Neural crest cell (in vitro differentiated cells): ENCODE data around the gene KRTAP5-6. TPM values are rescaled to one million over a fixed set of nuclear protein-coding genes. Genes with fewer than 3 reads are reported as not detected.

Source experiments
- DNase-seq: peaks from one replicate; pipeline ENCODE4 v3.0.0; 2021; ENCODE audit warnings: low read depth, mixed read lengths, low spot score
- H3K27ac Mint-ChIP-seq: one replicate; pipeline ENCODE4 v1.8.0; 2021; ENCODE audit warnings: mild to moderate bottlenecking, mixed read lengths; ENCODE audit not compliant: unreplicated experiment
- H3K27me3 Mint-ChIP-seq: 2 replicates; pipeline ENCODE4 v1.8.0; 2021; ENCODE audit warnings: low read depth, mild to moderate bottlenecking, mixed read lengths
- H3K36me3 Mint-ChIP-seq: 2 replicates; pipeline ENCODE4 v1.8.0; 2021; ENCODE audit warnings: low read depth, mild to moderate bottlenecking, mixed read lengths
- H3K4me1 Mint-ChIP-seq: 2 replicates; pipeline ENCODE4 v1.8.0; 2021; ENCODE audit warnings: mixed read lengths
- H3K4me3 Mint-ChIP-seq: one replicate; pipeline ENCODE4 v1.8.0; 2021; ENCODE audit warnings: mild to moderate bottlenecking, mixed read lengths
- H3K9me3 Mint-ChIP-seq: 2 replicates; pipeline ENCODE4 v1.8.0; 2021; ENCODE audit warnings: mixed read lengths
- CTCF ChIP-seq: fragments of 200-600 bp; sonication (generic); conservative IDR thresholded peaks from 2 replicates; pipeline ENCODE4 v1.5.0; 2021; ENCODE audit warnings: antibody characterized with exemption, mild to moderate bottlenecking
- total RNA-seq: library from RNA; stranded (reverse); gene quantifications from 2 replicates; pipeline ENCODE4 v1.2.1, GENCODE V29; 2021

KRTAP5-6 gene
- total RNA-seq, 1 donor from 2014 or later = not detected

- H3K27ac Mint-ChIP-seq = no peak overlapping the region
Measured at GRCh38 chr11:1672613-1673350, 24.2 kb upstream of the KRTAP5-6 start.

GRCh38 chr11:1673446-1674172 is 23.4 kb upstream of the KRTAP5-6 start:
- no peak overlapping the region for H3K27ac Mint-ChIP-seq
- H3K9me3 Mint-ChIP-seq = no peaks in the 10 kb centered on the region
- peaks cover 38% of the 10 kb centered on the region for H3K27me3 Mint-ChIP-seq
- no peak for TF ChIP-seq CTCF
- H3K4me3 Mint-ChIP-seq = no peak overlapping the region
- no peaks in the 10 kb centered on the region for H3K36me3 Mint-ChIP-seq
- H3K4me1 Mint-ChIP-seq = peaks cover 10% of the 10 kb centered on the region
- no peak for DNase-seq

More at GRCh38 chr11:1672613-1673350, 24.2 kb upstream of the KRTAP5-6 start:
- no peak for TF ChIP-seq CTCF
- H3K4me3 Mint-ChIP-seq = no peak overlapping the region
- peaks cover 16% of the 10 kb centered on the region for H3K4me1 Mint-ChIP-seq
- no peak for DNase-seq
- no peaks in the 10 kb centered on the region for H3K9me3 Mint-ChIP-seq
- no peaks in the 10 kb centered on the region for H3K36me3 Mint-ChIP-seq
- peaks cover 38% of the 10 kb centered on the region for H3K27me3 Mint-ChIP-seq

GRCh38 chr11:1674173-1675131 is 22.5 kb upstream of the KRTAP5-6 start:
- H3K4me3 Mint-ChIP-seq = no peak overlapping the region
- no peak overlapping the region for H3K27ac Mint-ChIP-seq
- H3K36me3 Mint-ChIP-seq = no peaks in the 10 kb centered on the region
- no peaks in the 10 kb centered on the region for H3K9me3 Mint-ChIP-seq
- peaks cover 34% of the 10 kb centered on the region for H3K27me3 Mint-ChIP-seq
- TF ChIP-seq CTCF = no peak
- H3K4me1 Mint-ChIP-seq = peaks cover 10% of the 10 kb centered on the region
- DNase-seq = no peak

- Mint-ChIP-seq H3K4me3 (no peak overlapping the region), H3K36me3 (no peaks in the 10 kb centered on the region), H3K27ac (no peak overlapping the region), H3K4me1 (peaks cover 10% of the 10 kb centered on the region), H3K27me3 (peaks cover 31% of the 10 kb centered on the region), H3K9me3 (no peaks in the 10 kb centered on the region)
- no peak for DNase-seq
- no peak for TF ChIP-seq CTCF
Measured at GRCh38 chr11:1675536-1676228, 21.3 kb upstream of the KRTAP5-6 start.

GRCh38 chr11:1676229-1676740 is 20.7 kb upstream of the KRTAP5-6 start:
- peaks cover 10% of the 10 kb centered on the region for H3K4me1 Mint-ChIP-seq
- no peak for DNase-seq
- no peak overlapping the region for H3K27ac Mint-ChIP-seq
- H3K36me3 Mint-ChIP-seq = no peaks in the 10 kb centered on the region
- TF ChIP-seq CTCF = no peak
- H3K4me3 Mint-ChIP-seq = no peak overlapping the region
- H3K9me3 Mint-ChIP-seq = no peaks in the 10 kb centered on the region
- H3K27me3 Mint-ChIP-seq = peaks cover 31% of the 10 kb centered on the region
